Gastrocnemius medialis (tissue), 4 donors: ENCODE results near the gene EIF2S2.
A peak's percentile ranks its signal among the peaks of the same experiment; 100 is the strongest.

Source experiments
- POLR2A ChIP-seq, 2 donors: fragments of 450-650 bp; IDR thresholded peaks; one replicate each; pipeline ENCODE4 v1.6.1; 2017; ENCODE audit warnings: antibody characterized with exemption in 2 of 2, mild to moderate bottlenecking in 2 of 2, moderate library complexity in 2 of 2
- TF ChIP-seq, protein P1 (sequence below), 5 experiments: fragments of 450-650 bp in 3 of 5; fragments of 200-600 bp in 2 of 5; sonication (generic) in 2 of 5; IDR thresholded peaks in 4 of 5; conservative IDR thresholded peaks in 1 of 5; 1 replicate in 4 of 5; 2 replicates in 1 of 5; pipeline ENCODE4 v1.5.1; 2016 to 2019; ENCODE audit warnings: antibody characterized with exemption in 5 of 5, mild to moderate bottlenecking in 3 of 5, moderate library complexity in 3 of 5

DNA sequence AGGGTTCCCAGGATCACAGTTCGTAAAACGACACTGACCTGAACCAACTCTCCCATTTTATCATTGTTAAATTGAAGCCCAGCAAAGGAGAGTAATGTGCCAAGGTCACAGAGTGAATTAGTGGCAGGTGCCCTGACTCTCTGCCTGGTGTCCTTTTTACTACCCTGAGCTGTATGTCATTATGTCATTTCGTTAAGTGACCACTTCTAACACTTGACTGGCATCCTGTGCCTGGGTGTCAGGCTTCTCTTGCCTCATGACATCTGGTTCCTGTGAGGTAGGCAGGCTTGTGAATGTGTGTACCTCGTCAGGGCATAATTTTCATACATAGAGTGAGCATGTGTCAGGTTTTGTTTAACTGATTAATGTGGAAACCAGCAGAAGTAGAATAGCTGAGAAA, 69.8 kb downstream of the EIF2S2 start:
- TF ChIP-seq, protein P1, sequence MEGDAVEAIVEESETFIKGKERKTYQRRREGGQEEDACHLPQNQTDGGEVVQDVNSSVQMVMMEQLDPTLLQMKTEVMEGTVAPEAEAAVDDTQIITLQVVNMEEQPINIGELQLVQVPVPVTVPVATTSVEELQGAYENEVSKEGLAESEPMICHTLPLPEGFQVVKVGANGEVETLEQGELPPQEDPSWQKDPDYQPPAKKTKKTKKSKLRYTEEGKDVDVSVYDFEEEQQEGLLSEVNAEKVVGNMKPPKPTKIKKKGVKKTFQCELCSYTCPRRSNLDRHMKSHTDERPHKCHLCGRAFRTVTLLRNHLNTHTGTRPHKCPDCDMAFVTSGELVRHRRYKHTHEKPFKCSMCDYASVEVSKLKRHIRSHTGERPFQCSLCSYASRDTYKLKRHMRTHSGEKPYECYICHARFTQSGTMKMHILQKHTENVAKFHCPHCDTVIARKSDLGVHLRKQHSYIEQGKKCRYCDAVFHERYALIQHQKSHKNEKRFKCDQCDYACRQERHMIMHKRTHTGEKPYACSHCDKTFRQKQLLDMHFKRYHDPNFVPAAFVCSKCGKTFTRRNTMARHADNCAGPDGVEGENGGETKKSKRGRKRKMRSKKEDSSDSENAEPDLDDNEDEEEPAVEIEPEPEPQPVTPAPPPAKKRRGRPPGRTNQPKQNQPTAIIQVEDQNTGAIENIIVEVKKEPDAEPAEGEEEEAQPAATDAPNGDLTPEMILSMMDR (IDR thresholded peaks at IDR 0.05 in 4 of 5, conservative IDR thresholded peaks at IDR 0.05 in 1 of 5), result no peak
- peak in 1 of 2 donors; percentile 17 for TF ChIP-seq POLR2A (IDR thresholded peaks at IDR 0.05)
